Measurements from ENCODE around the gene RPS6KA3.

DNA sequence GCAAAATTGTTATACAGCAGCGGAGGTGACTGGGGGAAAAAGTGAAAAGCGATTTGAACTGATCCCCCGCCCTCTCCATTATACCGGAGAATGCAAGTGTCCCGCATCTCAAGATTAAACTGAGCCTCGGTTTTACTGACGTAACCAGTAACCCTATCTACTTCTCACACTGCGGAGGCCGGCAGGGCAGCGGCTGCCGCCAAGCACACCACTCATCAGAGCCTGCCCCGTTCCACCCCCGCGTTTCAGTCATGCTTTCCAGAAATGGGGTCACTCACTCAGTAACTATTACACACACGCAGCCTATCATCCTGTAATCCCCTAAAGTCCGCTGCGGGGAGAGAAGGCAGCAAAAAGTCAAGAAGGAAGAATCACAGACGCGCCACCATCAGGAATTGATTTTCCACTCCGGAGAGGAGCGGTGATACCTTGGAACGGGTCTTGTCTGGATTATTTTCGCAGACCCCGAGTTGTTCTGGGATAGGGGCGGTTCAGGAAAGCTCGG is 1.4 kb downstream of the RPS6KA3 start:
- TF ChIP-seq, protein P1, sequence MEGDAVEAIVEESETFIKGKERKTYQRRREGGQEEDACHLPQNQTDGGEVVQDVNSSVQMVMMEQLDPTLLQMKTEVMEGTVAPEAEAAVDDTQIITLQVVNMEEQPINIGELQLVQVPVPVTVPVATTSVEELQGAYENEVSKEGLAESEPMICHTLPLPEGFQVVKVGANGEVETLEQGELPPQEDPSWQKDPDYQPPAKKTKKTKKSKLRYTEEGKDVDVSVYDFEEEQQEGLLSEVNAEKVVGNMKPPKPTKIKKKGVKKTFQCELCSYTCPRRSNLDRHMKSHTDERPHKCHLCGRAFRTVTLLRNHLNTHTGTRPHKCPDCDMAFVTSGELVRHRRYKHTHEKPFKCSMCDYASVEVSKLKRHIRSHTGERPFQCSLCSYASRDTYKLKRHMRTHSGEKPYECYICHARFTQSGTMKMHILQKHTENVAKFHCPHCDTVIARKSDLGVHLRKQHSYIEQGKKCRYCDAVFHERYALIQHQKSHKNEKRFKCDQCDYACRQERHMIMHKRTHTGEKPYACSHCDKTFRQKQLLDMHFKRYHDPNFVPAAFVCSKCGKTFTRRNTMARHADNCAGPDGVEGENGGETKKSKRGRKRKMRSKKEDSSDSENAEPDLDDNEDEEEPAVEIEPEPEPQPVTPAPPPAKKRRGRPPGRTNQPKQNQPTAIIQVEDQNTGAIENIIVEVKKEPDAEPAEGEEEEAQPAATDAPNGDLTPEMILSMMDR (IDR thresholded peaks at IDR 0.05; ENCODE audit: borderline replicate concordance, extremely low read depth, low read length, poor library complexity, severe bottlenecking) = no peak
- TF ChIP-seq EZH2 (IDR thresholded peaks at IDR 0.05; ENCODE audit: borderline replicate concordance, low read depth, low read length, severe bottlenecking) = no peak
